RWPE2 (cell line): ENCODE measurements around the gene PLCH2.
A peak's percentile ranks its signal among the peaks of the same experiment; 100 is the strongest.

Experiments
- ATAC-seq: fragments of 200-7000 bp; cut with Tn5 transposase; 3 replicates; pipeline ENCODE4 v1.9.1; 2021; ENCODE audit warnings: low read depth
- DNase-seq: peaks from one replicate; pipeline ENCODE4 v3.0.0-alpha.2; 2020; ENCODE audit warnings: low spot score
- H3K27ac ChIP-seq: fragments of 450-650 bp; 2 replicates; pipeline ENCODE4 v1.5.1; 2017; ENCODE audit warnings: mild to moderate bottlenecking; ENCODE audit not compliant: poor library complexity, severe bottlenecking
- H3K27me3 ChIP-seq: fragments of 250-450 bp; sonication (Bioruptor Pico); 2 replicates; pipeline ENCODE4 v1.5.1; 2021; ENCODE audit warnings: mild to moderate bottlenecking, moderate library complexity; ENCODE audit not compliant: insufficient read depth, poor library complexity, severe bottlenecking
- H3K36me3 ChIP-seq: fragments of 250-450 bp; sonication (Bioruptor Pico); 2 replicates; pipeline ENCODE4 v1.5.1; 2020; ENCODE audit warnings: low read depth, mild to moderate bottlenecking, moderate library complexity
- H3K4me1 ChIP-seq: fragments of 250-450 bp; sonication (Bioruptor Pico); 2 replicates; pipeline ENCODE4 v1.5.1; 2021; ENCODE audit warnings: mild to moderate bottlenecking, moderate library complexity; ENCODE audit not compliant: insufficient read depth, poor library complexity, severe bottlenecking
- H3K4me3 ChIP-seq: fragments of 250-450 bp; sonication (Bioruptor Pico); 2 replicates; pipeline ENCODE4 v1.5.1; 2021; ENCODE audit warnings: mild to moderate bottlenecking, moderate library complexity; ENCODE audit not compliant: severe bottlenecking
- H3K9me3 ChIP-seq: fragments of 250-450 bp; sonication (Bioruptor Pico); 2 replicates; pipeline ENCODE4 v1.5.1; 2021; ENCODE audit warnings: mild to moderate bottlenecking, moderate library complexity; ENCODE audit not compliant: severe bottlenecking
- TF ChIP-seq, protein P1 (sequence below): fragments of 450-650 bp; IDR thresholded peaks from one replicate; pipeline ENCODE4 v1.5.1; 2017; ENCODE audit warnings: mild to moderate bottlenecking, moderate library complexity; ENCODE audit not compliant: poor library complexity, severe bottlenecking

The PLCH2 gene

DNA sequence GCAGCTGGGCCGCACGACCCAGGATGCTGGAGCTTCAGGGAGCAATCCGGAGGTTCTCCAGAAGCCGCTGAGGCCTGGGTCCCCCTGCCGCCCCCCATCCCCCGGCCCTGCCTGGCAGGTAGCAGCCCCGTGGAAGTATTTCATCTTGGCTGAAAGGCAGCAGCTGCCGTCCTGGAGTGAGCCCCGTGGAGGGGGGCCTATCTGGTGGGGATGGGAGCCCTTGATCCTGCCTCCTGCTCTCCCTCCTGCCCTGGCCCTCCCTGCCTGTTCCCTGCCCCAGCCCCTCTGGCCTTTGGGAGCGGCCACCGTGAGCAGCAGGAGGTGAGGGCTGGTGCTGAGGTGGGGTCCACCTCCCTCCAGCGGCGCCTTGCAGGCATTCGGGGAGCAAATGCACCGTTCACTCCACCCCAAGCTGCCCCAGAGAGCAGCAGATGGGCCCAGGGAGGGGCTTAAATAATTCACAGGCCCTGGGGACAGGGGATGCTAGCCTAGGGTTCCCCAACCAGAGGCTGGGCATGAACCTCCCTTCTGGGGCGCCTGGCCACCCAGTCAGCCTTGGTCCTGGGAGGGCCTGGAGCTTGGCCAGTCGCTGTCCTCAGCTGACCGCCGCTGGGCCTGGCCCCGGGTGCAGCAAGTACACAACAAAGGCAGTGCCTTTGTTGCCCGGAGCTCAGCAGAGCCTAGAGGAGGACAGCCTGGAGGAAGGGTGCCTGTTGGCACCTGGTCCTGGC lies 23.7 kb upstream of the PLCH2 start:
- Histone ChIP-seq H3K4me3 (no peak overlapping the region), H3K36me3 (no peaks in the 10 kb centered on the region), H3K9me3 (no peaks in the 10 kb centered on the region), H3K4me1 (peaks cover 37% of the 10 kb centered on the region), H3K27me3 (no peaks in the 10 kb centered on the region), H3K27ac (peak overlapping the region; percentile 99)
- TF ChIP-seq, protein P1, sequence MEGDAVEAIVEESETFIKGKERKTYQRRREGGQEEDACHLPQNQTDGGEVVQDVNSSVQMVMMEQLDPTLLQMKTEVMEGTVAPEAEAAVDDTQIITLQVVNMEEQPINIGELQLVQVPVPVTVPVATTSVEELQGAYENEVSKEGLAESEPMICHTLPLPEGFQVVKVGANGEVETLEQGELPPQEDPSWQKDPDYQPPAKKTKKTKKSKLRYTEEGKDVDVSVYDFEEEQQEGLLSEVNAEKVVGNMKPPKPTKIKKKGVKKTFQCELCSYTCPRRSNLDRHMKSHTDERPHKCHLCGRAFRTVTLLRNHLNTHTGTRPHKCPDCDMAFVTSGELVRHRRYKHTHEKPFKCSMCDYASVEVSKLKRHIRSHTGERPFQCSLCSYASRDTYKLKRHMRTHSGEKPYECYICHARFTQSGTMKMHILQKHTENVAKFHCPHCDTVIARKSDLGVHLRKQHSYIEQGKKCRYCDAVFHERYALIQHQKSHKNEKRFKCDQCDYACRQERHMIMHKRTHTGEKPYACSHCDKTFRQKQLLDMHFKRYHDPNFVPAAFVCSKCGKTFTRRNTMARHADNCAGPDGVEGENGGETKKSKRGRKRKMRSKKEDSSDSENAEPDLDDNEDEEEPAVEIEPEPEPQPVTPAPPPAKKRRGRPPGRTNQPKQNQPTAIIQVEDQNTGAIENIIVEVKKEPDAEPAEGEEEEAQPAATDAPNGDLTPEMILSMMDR = no peak
- ATAC-seq = peak; percentile 6; the same call in 2 of the 3 replicates
- no peak for DNase-seq

DNA sequence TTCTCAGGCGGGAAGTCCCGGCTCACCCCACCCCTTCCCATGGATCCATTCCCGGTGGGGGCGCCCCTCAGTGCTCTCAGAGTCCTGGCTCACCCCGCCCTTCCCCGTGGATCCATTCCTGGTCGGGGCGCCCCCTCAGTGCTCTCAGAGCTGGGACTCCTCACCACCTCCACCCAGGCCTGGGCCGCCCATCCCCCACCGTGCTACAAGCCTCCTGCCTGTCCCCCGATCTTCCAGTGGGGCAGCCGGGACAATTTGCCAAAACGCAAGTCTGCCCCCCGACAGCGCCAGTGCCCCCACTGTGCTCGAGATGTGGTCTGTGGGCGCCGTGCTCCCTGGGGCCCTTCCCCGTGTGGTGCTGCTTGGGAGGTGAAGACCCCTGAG lies 23.2 kb upstream of the PLCH2 start:
- Histone ChIP-seq H3K4me3 (no peak overlapping the region), H3K27me3 (no peaks in the 10 kb centered on the region), H3K36me3 (no peaks in the 10 kb centered on the region), H3K9me3 (no peaks in the 10 kb centered on the region), H3K27ac (peak overlapping the region; percentile 99), H3K4me1 (peaks cover 37% of the 10 kb centered on the region)
- TF ChIP-seq, protein P1 = no peak
- ATAC-seq = no peak
- no peak for DNase-seq

DNA sequence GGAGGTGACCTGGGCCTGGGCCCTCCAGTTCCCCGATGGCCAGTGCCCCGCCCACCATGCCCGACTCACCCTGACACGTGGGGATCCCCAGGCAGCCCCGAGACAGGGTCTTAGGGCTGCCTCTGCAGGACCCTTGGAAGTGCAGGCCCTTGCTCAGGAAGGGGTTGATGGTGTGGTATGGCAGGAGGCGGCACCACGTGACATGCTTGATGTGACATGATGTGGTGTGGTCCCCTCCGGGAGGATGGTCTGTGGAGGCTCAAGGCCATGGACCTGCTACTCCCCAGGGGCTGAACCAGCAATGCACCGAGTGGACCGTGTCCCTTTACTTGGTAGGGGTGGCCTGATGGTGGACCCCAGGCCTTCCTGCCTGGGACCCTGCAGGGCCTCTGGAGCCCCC lies 21.9 kb upstream of the PLCH2 start:
- Histone ChIP-seq H3K27ac (peak overlapping the region; percentile 99), H3K4me1 (peaks cover 37% of the 10 kb centered on the region), H3K36me3 (no peaks in the 10 kb centered on the region), H3K4me3 (no peak overlapping the region), H3K27me3 (no peaks in the 10 kb centered on the region), H3K9me3 (no peaks in the 10 kb centered on the region)
- TF ChIP-seq, protein P1 = no peak
- ATAC-seq (no peak), DNase-seq (no peak)

DNA sequence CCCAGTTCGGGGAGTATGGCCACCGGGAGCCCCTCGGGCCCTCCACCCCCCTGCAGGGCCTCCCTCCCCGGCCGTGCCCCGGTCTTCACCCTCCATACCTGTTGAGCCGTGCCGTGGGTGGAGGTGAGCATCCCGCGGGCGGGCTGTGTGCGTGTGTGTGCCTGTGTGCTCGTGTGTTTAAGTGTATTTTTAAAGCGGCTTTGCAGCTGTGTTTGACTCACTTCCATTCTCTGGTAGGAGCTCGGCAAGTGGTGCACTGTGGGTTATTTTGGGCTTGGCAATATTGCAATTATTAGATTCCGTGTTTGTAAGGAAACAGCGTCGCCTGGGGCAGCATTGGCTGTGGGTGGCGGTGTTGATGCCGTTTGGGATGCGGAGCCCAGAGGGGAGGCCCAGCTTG lies 20.3 kb upstream of the PLCH2 start:
- Histone ChIP-seq H3K27me3 (no peaks in the 10 kb centered on the region), H3K36me3 (no peaks in the 10 kb centered on the region), H3K4me3 (no peak overlapping the region), H3K9me3 (no peaks in the 10 kb centered on the region), H3K4me1 (peaks cover 32% of the 10 kb centered on the region), H3K27ac (peak overlapping the region; percentile 99)
- no peak for DNase-seq
- ATAC-seq = no peak
- TF ChIP-seq, protein P1 = no peak

DNA sequence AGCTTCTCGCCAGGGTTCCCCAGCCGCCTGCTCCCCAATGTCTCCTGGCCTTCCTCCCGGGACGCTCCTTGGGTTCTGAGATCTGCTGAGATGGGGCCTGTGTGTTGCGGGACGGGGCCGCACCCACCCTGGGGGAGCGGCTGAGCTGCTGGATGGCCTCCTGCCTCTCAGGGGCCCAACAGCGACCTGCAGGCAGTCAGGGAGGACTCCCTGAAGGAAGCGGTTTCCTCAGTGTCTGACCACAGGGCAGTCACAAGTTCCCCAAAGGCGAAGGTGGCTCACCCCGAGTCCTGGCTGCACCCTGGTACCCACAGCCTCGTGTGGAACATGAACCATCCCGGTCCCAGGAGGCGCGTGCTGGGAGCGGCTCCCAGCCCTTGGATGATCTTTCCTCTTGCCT lies 18.6 kb upstream of the PLCH2 start:
- no peak overlapping the region for H3K4me3 ChIP-seq
- H3K9me3 ChIP-seq = no peaks in the 10 kb centered on the region
- no peak for ATAC-seq
- TF ChIP-seq, protein P1 = no peak
- no peak overlapping the region for H3K27ac ChIP-seq
- H3K4me1 ChIP-seq = peaks cover 18% of the 10 kb centered on the region
- no peaks in the 10 kb centered on the region for H3K36me3 ChIP-seq
- H3K27me3 ChIP-seq = no peaks in the 10 kb centered on the region
- no peak for DNase-seq
